ENCODE data around the gene PTX4. TPM values are rescaled to one million over a fixed set of nuclear protein-coding genes. Genes with fewer than 3 reads are reported as not detected.

PTX4 gene
- total RNA-seq, 2 experiments from 2014 or later = not detected

- peaks cover 30% of the 10 kb centered on the region for H3K4me1 Mint-ChIP-seq
- H3K27ac Mint-ChIP-seq = peak overlapping the region; percentile 52
- H3K27me3 Mint-ChIP-seq = no peaks in the 10 kb centered on the region
- DNase-seq = no peak
- H3K9me3 Mint-ChIP-seq = no peaks in the 10 kb centered on the region
- peaks cover 8% of the 10 kb centered on the region for H3K36me3 Mint-ChIP-seq
- H3K4me3 Mint-ChIP-seq = no peak overlapping the region
- POLR2A ChIA-PET = no interaction called here
- no peak for ATAC-seq (ENCODE audit: low read depth)
Measured at GRCh38 chr16:1530349-1530882, 41.7 kb upstream of the PTX4 start.

GRCh38 chr16:1528921-1529537 lies 40.3 kb upstream of the PTX4 start:
- Mint-ChIP-seq H3K9me3 (no peaks in the 10 kb centered on the region), H3K36me3 (no peaks in the 10 kb centered on the region), H3K4me3 (no peak overlapping the region), H3K27me3 (no peaks in the 10 kb centered on the region), H3K4me1 (peaks cover 28% of the 10 kb centered on the region), H3K27ac (peak overlapping the region; percentile 75)
- no peak for DNase-seq
- no peak for ATAC-seq (ENCODE audit: low read depth)
- POLR2A ChIA-PET = interaction anchor here (1.1 kb wide), 1 partner anchor 9 kb away, joined by 3 read pairs; no protein-coding TSS in a partner anchor

GRCh38 chr16:1527836-1528811 lies 39.4 kb upstream of the PTX4 start:
- peak overlapping the region; percentile 84 for H3K27ac Mint-ChIP-seq
- no peak for DNase-seq
- ATAC-seq (ENCODE audit: low read depth) = no peak
- H3K4me1 Mint-ChIP-seq = peaks cover 25% of the 10 kb centered on the region
- no peaks in the 10 kb centered on the region for H3K27me3 Mint-ChIP-seq
- POLR2A ChIA-PET = interaction anchor here (0.9 to 1.9 kb wide), 3 partner anchors 10 to 178 kb away, joined by 3 to 5 read pairs (median 3); partner anchors contain the start of genes MAPK8IP3 and TELO2
- H3K9me3 Mint-ChIP-seq = no peaks in the 10 kb centered on the region
- H3K36me3 Mint-ChIP-seq = no peaks in the 10 kb centered on the region
- peak overlapping the region; percentile 28 for H3K4me3 Mint-ChIP-seq

- H3K27ac Mint-ChIP-seq = peak overlapping the region; percentile 82
- H3K27me3 Mint-ChIP-seq = no peaks in the 10 kb centered on the region
- H3K4me1 Mint-ChIP-seq = peaks cover 21% of the 10 kb centered on the region
- POLR2A ChIA-PET = interaction anchor here (0.9 to 2.5 kb wide), 3 partner anchors 11 to 179 kb away, joined by 3 to 14 read pairs (median 5); partner anchors contain the start of genes MAPK8IP3 and TELO2
- DNase-seq (peak; percentile 62), ATAC-seq (ENCODE audit: low read depth) (peak; percentile 55)
- H3K36me3 Mint-ChIP-seq = no peaks in the 10 kb centered on the region
- H3K9me3 Mint-ChIP-seq = no peaks in the 10 kb centered on the region
- peak overlapping the region; percentile 80 for H3K4me3 Mint-ChIP-seq
Measured at GRCh38 chr16:1526608-1527555, 38.1 kb upstream of the PTX4 start.

GRCh38 chr16:1525871-1526607 lies 37.3 kb upstream of the PTX4 start:
- Mint-ChIP-seq H3K9me3 (no peaks in the 10 kb centered on the region), H3K4me3 (peak overlapping the region; percentile 80)
- DNase-seq = peak; percentile 55

GRCh38 chr16:1524366-1524765 lies 35.6 kb upstream of the PTX4 start:
- POLR2A ChIA-PET = interaction anchor here (2.0 kb wide), 1 partner anchor 9 kb away, joined by 8 read pairs; the partner anchor contains the start of gene TMEM204
- no peak overlapping the region for H3K27ac Mint-ChIP-seq
- ATAC-seq (ENCODE audit: low read depth) (no peak), DNase-seq (no peak)
- peaks cover 16% of the 10 kb centered on the region for H3K4me1 Mint-ChIP-seq
- no peaks in the 10 kb centered on the region for H3K27me3 Mint-ChIP-seq
- H3K9me3 Mint-ChIP-seq = no peaks in the 10 kb centered on the region
- no peak overlapping the region for H3K4me3 Mint-ChIP-seq
- H3K36me3 Mint-ChIP-seq = no peaks in the 10 kb centered on the region

More at GRCh38 chr16:1525871-1526607, 37.3 kb upstream of the PTX4 start:
- H3K27ac Mint-ChIP-seq = peak overlapping the region; percentile 85
- no peaks in the 10 kb centered on the region for H3K36me3 Mint-ChIP-seq
- POLR2A ChIA-PET = interaction anchor here (0.6 to 2.5 kb wide), 4 partner anchors 7 to 33 kb away, joined by 3 to 14 read pairs (median 5); partner anchors contain the start of genes TELO2 and TMEM204
- H3K4me1 Mint-ChIP-seq = peaks cover 21% of the 10 kb centered on the region
- peak; percentile 41 for ATAC-seq (ENCODE audit: low read depth)
- H3K27me3 Mint-ChIP-seq = no peaks in the 10 kb centered on the region

GRCh38 chr16:1523581-1524245 lies 35.0 kb upstream of the PTX4 start:
- POLR2A ChIA-PET = interaction anchor here (2.0 kb wide), 1 partner anchor 10 kb away, joined by 8 read pairs; the partner anchor contains the start of gene TMEM204
- H3K36me3 Mint-ChIP-seq = no peaks in the 10 kb centered on the region
- peaks cover 16% of the 10 kb centered on the region for H3K4me1 Mint-ChIP-seq
- ATAC-seq (ENCODE audit: low read depth) (no peak), DNase-seq (no peak)
- H3K9me3 Mint-ChIP-seq = no peaks in the 10 kb centered on the region
- H3K27me3 Mint-ChIP-seq = no peaks in the 10 kb centered on the region
- H3K4me3 Mint-ChIP-seq = no peak overlapping the region
- H3K27ac Mint-ChIP-seq = no peak overlapping the region

- H3K4me3 Mint-ChIP-seq = no peak overlapping the region
- H3K9me3 Mint-ChIP-seq = no peaks in the 10 kb centered on the region
- POLR2A ChIA-PET = no interaction called here
- no peaks in the 10 kb centered on the region for H3K36me3 Mint-ChIP-seq
- ATAC-seq (ENCODE audit: low read depth) (no peak), DNase-seq (no peak)
- peaks cover under 1% of the 10 kb centered on the region for H3K4me1 Mint-ChIP-seq
- H3K27ac Mint-ChIP-seq = no peak overlapping the region
- no peaks in the 10 kb centered on the region for H3K27me3 Mint-ChIP-seq
Measured at GRCh38 chr16:1520461-1520860, 31.7 kb upstream of the PTX4 start.

GRCh38 chr16:1519831-1520230 lies 31.1 kb upstream of the PTX4 start:
- ATAC-seq (ENCODE audit: low read depth) = no peak
- no peak for DNase-seq
- no peaks in the 10 kb centered on the region for H3K27me3 Mint-ChIP-seq
- H3K4me1 Mint-ChIP-seq = no peaks in the 10 kb centered on the region
- no peaks in the 10 kb centered on the region for H3K9me3 Mint-ChIP-seq
- H3K4me3 Mint-ChIP-seq = no peak overlapping the region
- H3K36me3 Mint-ChIP-seq = no peaks in the 10 kb centered on the region
- POLR2A ChIA-PET = no interaction called here
- no peak overlapping the region for H3K27ac Mint-ChIP-seq

GRCh38 chr16:1518626-1519135 lies 29.9 kb upstream of the PTX4 start:
- Mint-ChIP-seq H3K9me3 (no peaks in the 10 kb centered on the region), H3K27me3 (no peaks in the 10 kb centered on the region), H3K4me3 (no peak overlapping the region), H3K4me1 (no peaks in the 10 kb centered on the region), H3K36me3 (peaks cover 2% of the 10 kb centered on the region), H3K27ac (no peak overlapping the region)
- DNase-seq (no peak), ATAC-seq (ENCODE audit: low read depth) (no peak)
- POLR2A ChIA-PET = no interaction called here

GRCh38 chr16:1514507-1514906 lies 25.8 kb upstream of the PTX4 start:
- DNase-seq (no peak), ATAC-seq (ENCODE audit: low read depth) (no peak)
- H3K27ac Mint-ChIP-seq = no peak overlapping the region
- H3K27me3 Mint-ChIP-seq = no peaks in the 10 kb centered on the region
- H3K36me3 Mint-ChIP-seq = peaks cover 14% of the 10 kb centered on the region
- POLR2A ChIA-PET = interaction anchor here (0.6 kb wide), 1 partner anchor 1294 kb away, joined by 4 read pairs; no protein-coding TSS in a partner anchor
- H3K4me1 Mint-ChIP-seq = no peaks in the 10 kb centered on the region
- no peak overlapping the region for H3K4me3 Mint-ChIP-seq
- H3K9me3 Mint-ChIP-seq = no peaks in the 10 kb centered on the region
